Gastrocnemius medialis (tissue), 4 donors: ENCODE measurements around the gene ABCC4.

Experiments used
- CTCF ChIP-seq, 5 experiments: fragments of 450-650 bp in 3 of 5; fragments of 200-600 bp in 2 of 5; sonication (generic) in 2 of 5; IDR thresholded peaks in 4 of 5; conservative IDR thresholded peaks in 1 of 5; 1 replicate in 4 of 5; 2 replicates in 1 of 5; pipeline ENCODE4 v1.5.1; 2016 to 2019; ENCODE audit warnings: antibody characterized with exemption in 5 of 5, mild to moderate bottlenecking in 3 of 5, moderate library complexity in 3 of 5
- POLR2A ChIP-seq, 2 donors: fragments of 450-650 bp; IDR thresholded peaks; one replicate each; pipeline ENCODE4 v1.6.1; 2017; ENCODE audit warnings: antibody characterized with exemption in 2 of 2, mild to moderate bottlenecking in 2 of 2, moderate library complexity in 2 of 2

GRCh38 chr13:95307507-95307906 is 6.3 kb upstream of the ABCC4 start:
- TF ChIP-seq CTCF (IDR thresholded peaks at IDR 0.05 in 4 of 5, conservative IDR thresholded peaks at IDR 0.05 in 1 of 5) (no peak), POLR2A (IDR thresholded peaks at IDR 0.05) (no peak)
